HepG2 (cell line): ENCODE data around the gene RNASE4. TPM values are rescaled to one million over a fixed set of nuclear protein-coding genes. Genes with fewer than 3 reads are reported as not detected.

Experiments used
- BRD4 ChIP-seq: sonication (generic); formaldehyde crosslinking; IDR thresholded peaks from 2 replicates; pipeline ENCODE4 v1.4.0; 2020; ENCODE audit warnings: missing genetic modification reagents
- HNRNPL ChIP-seq: fragments of 200-400 bp; formaldehyde crosslinking; IDR thresholded peaks from 2 replicates; pipeline ENCODE4 v1.6.1; 2017; ENCODE audit warnings: mild to moderate bottlenecking, low read depth, low read length
- MAZ ChIP-seq, 2 experiments: sonication (generic) in 1 of 2; formaldehyde crosslinking in 1 of 2; IDR thresholded peaks; 2 replicates each; pipeline versions ENCODE4 v1.5.0 to v1.6.1; 2012 to 2020; ENCODE audit warnings: low read depth in 2 of 2, mild to moderate bottlenecking in 2 of 2, borderline replicate concordance in 1 of 2, improper control_type of control experiment in 1 of 2, low read length in 1 of 2, missing genetic modification reagents in 1 of 2, moderate library complexity in 1 of 2
- MZF1 ChIP-seq: sonication (generic); formaldehyde crosslinking; IDR thresholded peaks from 2 replicates; pipeline ENCODE4 v1.8.1; 2023; ENCODE audit warnings: mild to moderate bottlenecking, missing genetic modification reagents, borderline replicate concordance
- NCOA5 ChIP-seq: sonication (generic); formaldehyde crosslinking; IDR thresholded peaks from 2 replicates; pipeline ENCODE4 v1.4.0; 2020; ENCODE audit warnings: missing genetic modification reagents
- NFIB ChIP-seq: sonication (generic); formaldehyde crosslinking; IDR thresholded peaks from 2 replicates; pipeline ENCODE4 v1.9.0; 2021; ENCODE audit warnings: missing genetic modification reagents, mild to moderate bottlenecking, borderline replicate concordance
- NFYB ChIP-seq: sonication (generic); formaldehyde crosslinking; IDR thresholded peaks from 2 replicates; pipeline ENCODE4 v1.4.0; 2020; ENCODE audit warnings: missing genetic modification reagents
- PAF1 ChIP-seq: IDR thresholded peaks from 2 replicates; pipeline ENCODE4 v1.6.1; 2016; ENCODE audit warnings: missing genetic modification reagents, missing compliant biosample characterization
- PHB2 ChIP-seq: fragments of 450-650 bp; IDR thresholded peaks from 2 replicates; pipeline ENCODE4 v1.6.1; 2018; ENCODE audit not compliant: partially characterized antibody
- PITX1 ChIP-seq: sonication (generic); formaldehyde crosslinking; IDR thresholded peaks from 2 replicates; pipeline ENCODE4 v1.5.1; 2020; ENCODE audit warnings: mild to moderate bottlenecking, missing genetic modification reagents
- POGZ ChIP-seq: sonication (generic); formaldehyde crosslinking; IDR thresholded peaks from 2 replicates; pipeline ENCODE4 v1.4.0; 2020; ENCODE audit warnings: mild to moderate bottlenecking, missing genetic modification reagents
- RNF2 ChIP-seq: fragments of 450-650 bp; conservative IDR thresholded peaks from 2 replicates; pipeline ENCODE4 v1.6.1; 2016; ENCODE audit warnings: low read depth
- SAP130 ChIP-seq: IDR thresholded peaks from 2 replicates; pipeline ENCODE4 v1.6.1; 2016; ENCODE audit warnings: low read depth
- SIX1 ChIP-seq: sonication (generic); formaldehyde crosslinking; IDR thresholded peaks from 2 replicates; pipeline ENCODE4 v1.4.0; 2020; ENCODE audit warnings: missing genetic modification reagents, borderline replicate concordance
- SMAD9 ChIP-seq: sonication (generic); formaldehyde crosslinking; IDR thresholded peaks from 2 replicates; pipeline ENCODE4 v1.5.1; 2020; ENCODE audit warnings: mild to moderate bottlenecking, missing genetic modification reagents
- ZFP41 ChIP-seq: sonication (generic); formaldehyde crosslinking; IDR thresholded peaks from 2 replicates; pipeline ENCODE4 v1.4.0; 2020; ENCODE audit warnings: mild to moderate bottlenecking, missing genetic modification reagents, borderline replicate concordance
- ZMYM2 ChIP-seq: sonication (generic); formaldehyde crosslinking; IDR thresholded peaks from 2 replicates; pipeline ENCODE4 v1.8.0; 2022; ENCODE audit warnings: mild to moderate bottlenecking, missing genetic modification reagents
- ZNF326 ChIP-seq: sonication (generic); formaldehyde crosslinking; IDR thresholded peaks from 2 replicates; pipeline ENCODE4 v1.4.0; 2020; ENCODE audit warnings: missing genetic modification reagents, borderline replicate concordance
- ZNF33B ChIP-seq: sonication (generic); formaldehyde crosslinking; IDR thresholded peaks from 2 replicates; pipeline ENCODE4 v1.5.1; 2020; ENCODE audit warnings: mild to moderate bottlenecking, missing genetic modification reagents
- ZNF557 ChIP-seq: sonication (generic); formaldehyde crosslinking; IDR thresholded peaks from 2 replicates; pipeline ENCODE4 v1.4.0; 2020; ENCODE audit warnings: missing genetic modification reagents
- ZNF564 ChIP-seq: sonication (generic); formaldehyde crosslinking; IDR thresholded peaks from 2 replicates; pipeline ENCODE4 v1.8.1; 2023; ENCODE audit warnings: mild to moderate bottlenecking, missing genetic modification reagents
- ZNF619 ChIP-seq: sonication (generic); formaldehyde crosslinking; IDR thresholded peaks from 2 replicates; pipeline ENCODE4 v1.4.0; 2020; ENCODE audit warnings: mild to moderate bottlenecking, missing genetic modification reagents
- polyA plus RNA-seq, 8 experiments: library from polyadenylated mRNA; depleted of rRNA in 3 of 8; stranded (reverse) in 7 of 8; unstranded in 1 of 8; fragments of >200 nt; fragmentation: Illumina TruSeq in 4 of 8; extraction: Trizol in 4 of 8; gene quantifications; 2 replicates each; pipeline versions ENCODE4 v1.2.1 to v1.2.3, GENCODE V29; 2011 to 2016; ENCODE audit warnings: low read depth in 4 of 8, missing spikeins in 1 of 8, mixed read lengths in 1 of 8; ENCODE audit not compliant: insufficient read depth in 1 of 8
- total RNA-seq, 5 experiments: library from RNA; depleted of rRNA; stranded (reverse); fragments of >200 nt; fragmentation: Illumina TruSeq; extraction: Trizol; gene quantifications; 2 replicates each; pipeline ENCODE4 v1.2.3, GENCODE V29; 2016; ENCODE audit warnings: low read depth in 1 of 5
- TF ChIP-seq, protein P1 (sequence below): sonication (generic); formaldehyde crosslinking; IDR thresholded peaks from 2 replicates; pipeline ENCODE4 v1.9.0; 2022; ENCODE audit warnings: missing genetic modification reagents, mild to moderate bottlenecking, borderline replicate concordance
- TF ChIP-seq, protein P2 (sequence below): sonication (generic); formaldehyde crosslinking; IDR thresholded peaks from 2 replicates; pipeline ENCODE4 v1.9.0; 2021; ENCODE audit warnings: missing genetic modification reagents, borderline replicate concordance
- TF ChIP-seq, protein P3 (sequence below): sonication (generic); formaldehyde crosslinking; IDR thresholded peaks from 2 replicates; pipeline ENCODE4 v1.5.0; 2020; ENCODE audit warnings: mild to moderate bottlenecking, missing genetic modification reagents
- TF ChIP-seq, protein P4 (sequence below): sonication (generic); formaldehyde crosslinking; IDR thresholded peaks from 2 replicates; pipeline ENCODE4 v1.4.0; 2020; ENCODE audit warnings: low read depth, mild to moderate bottlenecking, missing genetic modification reagents

Gene RNASE4
- total and polyA plus RNA-seq, 2 of the 13 experiments (the other 11 are each of a cell fraction or from before 2014, with no cell fraction given): 109 to 983 TPM

DNA sequence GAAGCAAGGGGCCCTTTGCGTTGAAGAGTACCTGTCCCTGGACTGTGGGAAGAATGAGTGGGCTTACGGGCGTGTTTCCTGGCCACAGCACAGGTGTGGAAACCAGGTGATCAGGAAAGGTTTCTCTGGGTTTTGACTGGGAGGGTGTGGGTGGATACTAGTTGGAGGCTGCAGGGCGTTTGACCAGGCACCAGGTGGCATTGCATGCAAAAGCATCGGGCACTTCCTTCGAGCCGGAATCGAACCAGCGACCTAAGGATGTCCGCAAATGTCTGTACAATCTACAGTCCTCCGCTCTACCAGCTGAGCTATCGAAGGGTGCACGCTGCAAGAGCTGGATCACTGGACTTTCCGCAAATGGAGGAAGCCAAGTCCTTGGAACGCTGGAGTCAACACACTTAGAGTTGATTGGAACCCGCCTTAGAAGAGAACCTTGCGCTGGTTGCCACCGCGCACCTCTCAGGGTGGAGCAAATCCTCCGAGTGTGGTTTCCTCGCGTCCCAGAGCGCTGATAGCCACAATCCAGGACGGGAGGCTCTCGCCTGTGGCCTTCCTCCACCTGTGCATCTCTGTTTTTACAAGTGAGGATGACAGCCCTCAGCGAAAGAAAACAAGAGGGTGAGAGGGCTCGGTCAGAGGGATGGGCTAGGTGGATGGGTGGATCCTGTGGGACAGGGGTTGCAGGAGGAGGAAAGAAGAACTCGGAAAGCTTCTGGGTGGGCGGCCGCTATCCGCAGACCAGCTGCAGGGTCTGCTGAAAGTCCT lies 21.2 kb upstream of the RNASE4 start (continued):
- TF ChIP-seq ZNF619: no peak
- peak; percentile 96 for TF ChIP-seq ZMYM2 (CRISPR knock-in tag)
- TF ChIP-seq MAZ (IDR thresholded peaks at IDR 0.05; ENCODE audit: borderline replicate concordance, low read depth, low read length): no peak
- TF ChIP-seq MAZ (CRISPR knock-in tag; IDR thresholded peaks at IDR 0.05; ENCODE audit: low read depth): no peak; the same call in 1 of the 2 replicates
- no peak for TF ChIP-seq PITX1 (CRISPR knock-in tag)
- no peak for TF ChIP-seq NFYB (CRISPR knock-in tag)
- TF ChIP-seq, protein P1, sequence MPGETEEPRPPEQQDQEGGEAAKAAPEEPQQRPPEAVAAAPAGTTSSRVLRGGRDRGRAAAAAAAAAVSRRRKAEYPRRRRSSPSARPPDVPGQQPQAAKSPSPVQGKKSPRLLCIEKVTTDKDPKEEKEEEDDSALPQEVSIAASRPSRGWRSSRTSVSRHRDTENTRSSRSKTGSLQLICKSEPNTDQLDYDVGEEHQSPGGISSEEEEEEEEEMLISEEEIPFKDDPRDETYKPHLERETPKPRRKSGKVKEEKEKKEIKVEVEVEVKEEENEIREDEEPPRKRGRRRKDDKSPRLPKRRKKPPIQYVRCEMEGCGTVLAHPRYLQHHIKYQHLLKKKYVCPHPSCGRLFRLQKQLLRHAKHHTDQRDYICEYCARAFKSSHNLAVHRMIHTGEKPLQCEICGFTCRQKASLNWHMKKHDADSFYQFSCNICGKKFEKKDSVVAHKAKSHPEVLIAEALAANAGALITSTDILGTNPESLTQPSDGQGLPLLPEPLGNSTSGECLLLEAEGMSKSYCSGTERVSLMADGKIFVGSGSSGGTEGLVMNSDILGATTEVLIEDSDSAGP (CRISPR knock-in tag): peak; percentile 57; the same call in 1 of the 2 replicates
- 0 out of 2 replicates have a peak, but pooled peaks have one; percentile 38 for TF ChIP-seq BRD4 (CRISPR knock-in tag)
- peak; percentile 57 for TF ChIP-seq SAP130 (CRISPR knock-in tag)
- no peak for TF ChIP-seq RNF2
- no peak for TF ChIP-seq ZNF33B (CRISPR knock-in tag)
- TF ChIP-seq MZF1 (CRISPR knock-in tag): 0 out of 2 replicates have a peak, but pooled peaks have one; percentile 30
- TF ChIP-seq PAF1: no peak
- TF ChIP-seq, protein P2, sequence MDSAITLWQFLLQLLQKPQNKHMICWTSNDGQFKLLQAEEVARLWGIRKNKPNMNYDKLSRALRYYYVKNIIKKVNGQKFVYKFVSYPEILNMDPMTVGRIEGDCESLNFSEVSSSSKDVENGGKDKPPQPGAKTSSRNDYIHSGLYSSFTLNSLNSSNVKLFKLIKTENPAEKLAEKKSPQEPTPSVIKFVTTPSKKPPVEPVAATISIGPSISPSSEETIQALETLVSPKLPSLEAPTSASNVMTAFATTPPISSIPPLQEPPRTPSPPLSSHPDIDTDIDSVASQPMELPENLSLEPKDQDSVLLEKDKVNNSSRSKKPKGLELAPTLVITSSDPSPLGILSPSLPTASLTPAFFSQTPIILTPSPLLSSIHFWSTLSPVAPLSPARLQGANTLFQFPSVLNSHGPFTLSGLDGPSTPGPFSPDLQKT (CRISPR knock-in tag): no peak
- TF ChIP-seq ZNF326 (CRISPR knock-in tag): no peak
- no peak for TF ChIP-seq PHB2
- TF ChIP-seq ZNF564 (CRISPR knock-in tag): no peak
- TF ChIP-seq, protein P3, sequence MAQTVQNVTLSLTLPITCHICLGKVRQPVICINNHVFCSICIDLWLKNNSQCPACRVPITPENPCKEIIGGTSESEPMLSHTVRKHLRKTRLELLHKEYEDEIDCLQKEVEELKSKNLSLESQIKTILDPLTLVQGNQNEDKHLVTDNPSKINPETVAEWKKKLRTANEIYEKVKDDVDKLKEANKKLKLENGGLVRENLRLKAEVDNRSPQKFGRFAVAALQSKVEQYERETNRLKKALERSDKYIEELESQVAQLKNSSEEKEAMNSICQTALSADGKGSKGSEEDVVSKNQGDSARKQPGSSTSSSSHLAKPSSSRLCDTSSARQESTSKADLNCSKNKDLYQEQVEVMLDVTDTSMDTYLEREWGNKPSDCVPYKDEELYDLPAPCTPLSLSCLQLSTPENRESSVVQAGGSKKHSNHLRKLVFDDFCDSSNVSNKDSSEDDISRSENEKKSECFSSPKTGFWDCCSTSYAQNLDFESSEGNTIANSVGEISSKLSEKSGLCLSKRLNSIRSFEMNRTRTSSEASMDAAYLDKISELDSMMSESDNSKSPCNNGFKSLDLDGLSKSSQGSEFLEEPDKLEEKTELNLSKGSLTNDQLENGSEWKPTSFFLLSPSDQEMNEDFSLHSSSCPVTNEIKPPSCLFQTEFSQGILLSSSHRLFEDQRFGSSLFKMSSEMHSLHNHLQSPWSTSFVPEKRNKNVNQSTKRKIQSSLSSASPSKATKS (CRISPR knock-in tag): no peak
- TF ChIP-seq NCOA5 (CRISPR knock-in tag): no peak
- TF ChIP-seq ZNF557 (CRISPR knock-in tag): no peak
- no peak for TF ChIP-seq HNRNPL
- TF ChIP-seq SIX1 (CRISPR knock-in tag): no peak
- TF ChIP-seq NFIB (CRISPR knock-in tag): no peak
- TF ChIP-seq, protein P4, sequence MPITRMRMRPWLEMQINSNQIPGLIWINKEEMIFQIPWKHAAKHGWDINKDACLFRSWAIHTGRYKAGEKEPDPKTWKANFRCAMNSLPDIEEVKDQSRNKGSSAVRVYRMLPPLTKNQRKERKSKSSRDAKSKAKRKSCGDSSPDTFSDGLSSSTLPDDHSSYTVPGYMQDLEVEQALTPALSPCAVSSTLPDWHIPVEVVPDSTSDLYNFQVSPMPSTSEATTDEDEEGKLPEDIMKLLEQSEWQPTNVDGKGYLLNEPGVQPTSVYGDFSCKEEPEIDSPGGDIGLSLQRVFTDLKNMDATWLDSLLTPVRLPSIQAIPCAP (CRISPR knock-in tag): no peak
- peak; percentile 61 for TF ChIP-seq POGZ
- no peak for TF ChIP-seq ZFP41
- TF ChIP-seq SMAD9 (CRISPR knock-in tag): no peak
